Hepatocyte (in vitro differentiated cells): ENCODE data around the gene PIWIL4.

Experiments used
- CTCF ChIP-seq: fragments of 200-600 bp; sonication (generic); IDR thresholded peaks from 2 replicates; pipeline ENCODE4 v1.5.1; 2016; ENCODE audit warnings: antibody characterized with exemption, mild to moderate bottlenecking; ENCODE audit not compliant: poor library complexity
- EZH2 ChIP-seq: fragments of 200-600 bp; sonication (generic); IDR thresholded peaks from 2 replicates; pipeline ENCODE4 v1.6.1; 2016; ENCODE audit warnings: antibody characterized with exemption, mild to moderate bottlenecking, borderline replicate concordance
- EZH2phosphoT487 ChIP-seq: fragments of 200-600 bp; sonication (generic); IDR thresholded peaks from one replicate; pipeline ENCODE4 v1.6.1; 2018; ENCODE audit warnings: antibody characterized with exemption, mild to moderate bottlenecking, low read depth, moderate library complexity; ENCODE audit not compliant: unreplicated experiment, severe bottlenecking

GRCh38 chr11:94583213-94583865 lies 16.2 kb downstream of the PIWIL4 start:
- TF ChIP-seq EZH2phosphoT487 = no peak
- no peak for TF ChIP-seq CTCF
- no peak for TF ChIP-seq EZH2
